GM21786 (cell line): ENCODE results near the gene RAX.
"Not testable (repeated sequence)": the region's sequence is repeated elsewhere in the genome, so short reads cannot be mapped to it uniquely, and the experiment has no call there.

Experiments
- ATAC-seq: cut with Tn5 transposase; IDR thresholded peaks from one replicate; pipeline ENCODE4 v1.9.1; 2021; ENCODE audit not compliant: unreplicated experiment

RAX gene

GRCh38 chr18:59273759-59274532 lies 692 bp upstream of the RAX start:
- ATAC-seq: no peak

- ATAC-seq: no peak
Observed at GRCh38 chr18:59272221-59272888, 899 bp downstream of the RAX start.

- no peak for ATAC-seq
Observed at GRCh38 chr18:59271606-59272220, 1.5 kb downstream of the RAX start.

GRCh38 chr18:59270689-59271257 lies 2.5 kb downstream of the RAX start:
- ATAC-seq: no peak

GRCh38 chr18:59269563-59270119 lies 3.6 kb downstream of the RAX start:
- no peak for ATAC-seq

GRCh38 chr18:59268721-59269562 lies 4.3 kb downstream of the RAX start:
- ATAC-seq: no peak

- ATAC-seq: no peak
Observed at GRCh38 chr18:59268127-59268720, 5.0 kb downstream of the RAX start.

- ATAC-seq: no peak
Observed at GRCh38 chr18:59267503-59268126, 5.6 kb downstream of the RAX start.

GRCh38 chr18:59266886-59267502 lies 6.3 kb downstream of the RAX start:
- no peak for ATAC-seq

GRCh38 chr18:59266459-59266858 lies 6.8 kb downstream of the RAX start:
- no peak for ATAC-seq

- no peak for ATAC-seq
Observed at GRCh38 chr18:59265974-59266369, 7.3 kb downstream of the RAX start.

- no peak for ATAC-seq
Observed at GRCh38 chr18:59265246-59265973, 7.8 kb downstream of the RAX start.

GRCh38 chr18:59264651-59265245 lies 8.5 kb downstream of the RAX start:
- ATAC-seq: no peak

GRCh38 chr18:59264121-59264571 lies 9.1 kb downstream of the RAX start:
- no peak for ATAC-seq

- no peak for ATAC-seq
Observed at GRCh38 chr18:59263661-59264060, 9.6 kb downstream of the RAX start.

GRCh38 chr18:59262243-59262642 lies 11.0 kb downstream of the RAX start:
- ATAC-seq: not testable (repeated sequence)

GRCh38 chr18:59261842-59262241 lies 11.4 kb downstream of the RAX start:
- not testable (repeated sequence) for ATAC-seq

GRCh38 chr18:59255491-59255890 lies 17.8 kb downstream of the RAX start:
- not testable (repeated sequence) for ATAC-seq
